GM23248 (cell line): ENCODE data around the gene SPPL3.

Experiments
- EZH2 ChIP-seq: fragments of 200-600 bp; sonication (generic); IDR thresholded peaks from 2 replicates; pipeline ENCODE4 v1.6.1; 2018; ENCODE audit warnings: antibody characterized with exemption, mild to moderate bottlenecking; ENCODE audit not compliant: insufficient read depth, poor library complexity, severe bottlenecking
- EZH2phosphoT487 ChIP-seq: fragments of 200-600 bp; sonication (generic); IDR thresholded peaks from 2 replicates; pipeline ENCODE4 v1.6.1; 2018; ENCODE audit warnings: antibody characterized with exemption, moderate library complexity, mild to moderate bottlenecking, low read depth; ENCODE audit not compliant: insufficient read depth

GRCh38 chr12:120801146-120801545 is 103.0 kb downstream of the SPPL3 start:
- no peak for TF ChIP-seq EZH2
- no peak for TF ChIP-seq EZH2phosphoT487
